Measurements from ENCODE around the gene IGFBP5. TPM values are rescaled to one million over a fixed set of nuclear protein-coding genes. Genes with fewer than 3 reads are reported as not detected.

The IGFBP5 gene
- total and polyA plus RNA-seq, 10 of the 15 experiments (the other 5 are each of a cell fraction or from before 2014, with no cell fraction given), result 2.8 TPM; not detected in 9

GRCh38 chr2:216735668-216736067 is 40.3 kb upstream of the IGFBP5 start:
- no peaks in the 10 kb centered on the region for H3K79me2 ChIP-seq (ENCODE audit: control insufficient read depth, insufficient read depth, low read length)
- FAIRE-seq, result no peak

More at GRCh38 chr2:216735668-216736067, 40.3 kb upstream of the IGFBP5 start:
- TF ChIP-seq CBX3 (IDR thresholded peaks at IDR 0.05; ENCODE audit: borderline replicate concordance, low read depth) (no peak), CEBPZ (IDR thresholded peaks at IDR 0.05; ENCODE audit: low read depth, low read length) (no peak), NBN (IDR thresholded peaks at IDR 0.05) (no peak), HCFC1 (IDR thresholded peaks at IDR 0.05; ENCODE audit: low read length) (no peak), PML (IDR thresholded peaks at IDR 0.05; ENCODE audit: low read length) (no peak), GATAD2B (conservative IDR thresholded peaks at IDR 0.05; ENCODE audit: low read depth) (no peak), CHD4 (IDR thresholded peaks at IDR 0.05) (no peak)
- in situ Hi-C loops (cut with MboI) (no loop called here), intact Hi-C loops (cut with micrococcal nuclease; ENCODE audit: unreplicated experiment) (no loop called here)
- Histone ChIP-seq H3K4me2 (ENCODE audit: control insufficient read depth, insufficient read depth) (no peak overlapping the region), H3K27me3 (replicated peaks in 1 of 2; ENCODE audit: control insufficient read depth in 2 of 2, insufficient read depth in 2 of 2, low read length in 1 of 2) (peaks cover 2 to 5% of the 10 kb centered on the region in 2 experiments; a peak in 3 of 4 replicates), H3K27ac (ENCODE audit: control insufficient read depth, insufficient read depth) (no peak overlapping the region), H2AFZ (ENCODE audit: control insufficient read depth, low read depth, low read length) (no peak overlapping the region), H3K9me3 (replicated peaks; ENCODE audit: control insufficient read depth, insufficient read depth, low read length) (no peaks in the 10 kb centered on the region), H3K36me3 (ENCODE audit: control insufficient read depth in 2 of 2, insufficient read depth in 2 of 2, low read length in 1 of 2) (no peaks in the 10 kb centered on the region), H3K4me1 (ENCODE audit: control insufficient read depth, insufficient read depth, low read length) (no peaks in the 10 kb centered on the region), H4K20me1 (ENCODE audit: control insufficient read depth, insufficient read depth) (no peaks in the 10 kb centered on the region), H3K9ac (ENCODE audit: control insufficient read depth, insufficient read depth, low read length) (no peak overlapping the region), H3K4me3 (no peak overlapping the region)
- CTCF ChIA-PET, result interaction anchor here (0.7 kb wide), 1 partner anchor 19 kb away, joined by 3 read pairs; no protein-coding TSS in a partner anchor
- POLR2A ChIA-PET, result interaction anchor here (0.5 kb wide), 1 partner anchor 532 kb away, joined by 3 read pairs; no protein-coding TSS in a partner anchor
- no peak for DNase-seq (ENCODE audit: low read depth, low spot score)
- SMC1A ChIA-PET (ENCODE audit: uncharacterized antibody, unreplicated experiment), result interaction anchor here (1.2 kb wide), 1 partner anchor 103 kb away, joined by 3 read pairs; no protein-coding TSS in a partner anchor
- RAD21 ChIA-PET (ENCODE audit: unreplicated experiment), result interaction anchor here (0.7 kb wide), 1 partner anchor 157 kb away, joined by 4 read pairs; no protein-coding TSS in a partner anchor
- ATAC-seq, result no peak
- BruUV-seq (replicated peaks), result no TSS peak

All from GM12878 (cell line).